G401 (cell line): ENCODE data around the gene DMRT3. TPM values are rescaled to one million over a fixed set of nuclear protein-coding genes. Genes with fewer than 3 reads are reported as not detected.

Experiments
- DNase-seq: peaks from one replicate; pipeline ENCODE4 v3.0.0-alpha.2; 2015; ENCODE audit warnings: low spot score
- in situ Hi-C: cut with HindIII; loops from 2 replicates; pipeline ENCODE4 v1.10.0; 2016; ENCODE audit warnings: low sequenced_read_pairs, mixed read lengths
- total RNA-seq: library from RNA; depleted of rRNA; stranded (reverse); fragments of >200 nt; shearing (Covaris generic); gene quantifications from 2 replicates; pipeline ENCODE4 v1.2.3, GENCODE V29; 2014; rRNA removed

DMRT3 gene, protein sequence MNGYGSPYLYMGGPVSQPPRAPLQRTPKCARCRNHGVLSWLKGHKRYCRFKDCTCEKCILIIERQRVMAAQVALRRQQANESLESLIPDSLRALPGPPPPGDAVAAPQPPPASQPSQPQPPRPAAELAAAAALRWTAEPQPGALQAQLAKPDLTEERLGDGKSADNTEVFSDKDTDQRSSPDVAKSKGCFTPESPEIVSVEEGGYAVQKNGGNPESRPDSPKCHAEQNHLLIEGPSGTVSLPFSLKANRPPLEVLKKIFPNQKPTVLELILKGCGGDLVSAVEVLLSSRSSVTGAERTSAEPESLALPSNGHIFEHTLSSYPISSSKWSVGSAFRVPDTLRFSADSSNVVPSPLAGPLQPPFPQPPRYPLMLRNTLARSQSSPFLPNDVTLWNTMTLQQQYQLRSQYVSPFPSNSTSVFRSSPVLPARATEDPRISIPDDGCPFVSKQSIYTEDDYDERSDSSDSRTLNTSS
- total RNA-seq: not detected in 2 replicates

DNA sequence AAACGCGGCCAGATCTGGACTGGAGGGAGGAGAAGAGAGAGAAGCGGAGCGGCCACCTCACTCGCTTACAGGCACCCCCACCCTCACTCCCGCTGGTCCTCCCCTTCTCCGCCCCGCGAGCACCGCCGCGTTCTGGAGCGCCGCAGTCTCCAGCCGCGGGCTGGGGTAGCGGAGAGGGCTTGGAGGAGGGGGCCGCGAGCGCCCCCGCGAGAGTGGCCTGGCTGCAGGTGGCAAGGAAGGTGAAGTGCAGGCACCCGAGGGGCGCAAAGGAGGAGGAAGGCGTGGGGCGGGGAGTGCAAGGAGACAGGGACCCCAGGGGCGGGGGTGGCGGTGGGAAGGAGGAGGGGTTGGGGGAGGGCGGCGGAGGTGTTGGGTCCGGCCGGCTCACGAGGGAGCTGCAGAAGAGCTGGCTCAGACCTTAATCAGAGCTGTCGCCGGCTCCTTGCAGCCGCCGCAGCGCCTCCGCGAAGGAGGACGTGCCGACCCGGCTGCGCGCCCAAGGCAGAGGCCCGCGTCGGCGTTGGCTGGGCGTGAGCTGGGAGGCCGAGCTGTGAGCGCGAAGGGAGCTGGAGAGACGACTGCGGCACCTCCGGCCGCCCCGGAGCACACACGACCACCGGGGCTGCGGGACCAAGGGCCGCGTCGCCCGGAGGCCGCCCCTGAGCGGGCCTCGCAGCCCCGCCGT is at the start of gene DMRT3:
DMRT3 (plus strand) TSS at position 398 of the 685 bp plus-strand sequence. CDS start 347 bp downstream, outside the sequence.
- DNase-seq: no peak
- in situ Hi-C loops: no loop called here

DNA sequence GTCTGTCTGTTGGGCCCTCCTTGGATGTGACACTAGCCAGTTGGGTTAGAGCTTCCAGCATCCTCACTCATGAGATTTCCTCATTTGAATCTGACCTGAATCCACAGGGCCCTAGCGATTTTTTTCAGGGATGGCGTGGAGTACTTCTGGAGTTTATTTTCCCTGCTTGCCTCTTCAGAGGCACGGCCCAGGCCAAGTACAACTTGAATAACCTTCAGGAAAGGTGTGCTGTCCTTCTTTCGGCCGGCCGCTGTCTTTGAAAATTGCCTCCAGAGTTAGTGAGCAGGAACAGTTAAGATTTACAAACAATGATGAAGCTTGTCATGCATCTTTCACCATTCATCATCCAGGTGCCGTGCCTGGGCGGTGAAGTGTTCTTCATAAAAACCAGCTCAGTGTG is 49.5 kb upstream of the DMRT3 start:
- DNase-seq: no peak
- in situ Hi-C loops: no loop called here

DNA sequence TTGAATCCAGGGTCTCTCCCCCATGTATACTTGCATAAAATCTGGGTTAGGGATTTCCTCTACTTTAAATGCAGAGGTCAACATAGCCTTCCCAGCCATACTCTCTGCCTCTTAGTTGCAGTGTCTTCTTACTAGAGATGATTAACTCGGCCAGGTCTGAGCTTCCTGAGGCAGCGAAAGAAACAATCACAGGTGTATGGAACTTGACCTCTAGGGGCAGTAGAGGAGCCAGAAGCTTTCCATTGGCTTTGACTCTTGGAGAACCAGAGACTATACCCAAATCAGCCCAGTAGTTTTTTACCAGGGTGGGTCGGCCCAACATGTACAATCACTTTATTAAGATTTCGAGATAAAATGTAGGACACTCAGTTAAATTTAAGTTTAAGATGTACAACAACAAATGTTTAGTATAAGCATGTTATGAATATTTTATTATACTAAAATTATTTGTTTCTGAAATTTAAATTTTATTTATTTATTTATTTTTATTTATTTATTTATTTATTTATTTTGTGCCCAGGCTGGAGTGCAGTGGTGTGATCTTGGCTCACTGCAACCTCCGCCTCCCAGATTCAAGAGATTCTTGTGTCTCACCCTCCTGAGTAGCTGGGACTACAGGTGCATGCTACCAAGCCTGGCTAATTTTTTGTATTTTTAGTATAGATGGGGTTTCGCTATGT is 48.0 kb upstream of the DMRT3 start:
- no peak for DNase-seq
- in situ Hi-C loops: no loop called here

DNA sequence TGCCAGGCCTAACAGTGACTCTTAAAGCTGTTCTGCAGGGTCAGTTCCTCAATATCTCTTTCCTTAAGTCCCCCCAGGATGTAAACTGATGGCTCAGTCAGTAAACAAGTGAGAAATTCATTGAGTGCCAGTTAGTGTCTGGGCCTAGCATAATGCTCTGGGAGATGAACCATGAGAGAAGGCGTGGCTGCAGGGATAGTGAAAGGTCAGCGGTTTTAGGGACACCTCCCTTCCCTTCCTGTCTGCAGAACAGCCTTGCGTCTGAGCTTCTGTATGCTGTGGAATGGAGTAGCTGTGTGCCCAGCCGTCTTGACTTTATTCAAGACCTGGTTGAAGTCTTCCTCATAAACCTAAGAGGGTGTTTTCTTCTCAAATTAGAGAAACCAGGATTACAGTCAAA is 46.7 kb upstream of the DMRT3 start:
- in situ Hi-C loops: no loop called here

DNA sequence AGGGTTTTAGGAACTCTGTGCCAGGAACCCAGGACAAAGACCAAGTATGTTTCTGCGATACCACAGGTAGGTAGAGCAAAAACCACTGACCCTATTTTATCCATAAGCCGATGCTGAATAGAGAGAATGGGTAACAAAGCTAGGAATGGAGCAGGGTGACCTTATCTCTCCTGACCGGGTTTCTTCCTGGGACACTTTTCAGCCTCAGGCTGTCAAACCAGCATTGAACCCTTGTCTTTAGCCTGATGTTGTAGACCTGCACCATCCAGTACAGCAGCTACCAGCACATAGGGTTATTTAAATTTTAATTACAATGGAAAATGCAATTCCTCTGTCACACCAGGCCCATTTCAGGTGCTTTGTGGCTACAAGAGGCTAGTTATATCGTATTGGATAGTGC is 43.1 kb upstream of the DMRT3 start:
- in situ Hi-C loops: no loop called here

More for the DNA sequence above, 46.7 kb upstream of the DMRT3 start:
- no peak for DNase-seq

DNA sequence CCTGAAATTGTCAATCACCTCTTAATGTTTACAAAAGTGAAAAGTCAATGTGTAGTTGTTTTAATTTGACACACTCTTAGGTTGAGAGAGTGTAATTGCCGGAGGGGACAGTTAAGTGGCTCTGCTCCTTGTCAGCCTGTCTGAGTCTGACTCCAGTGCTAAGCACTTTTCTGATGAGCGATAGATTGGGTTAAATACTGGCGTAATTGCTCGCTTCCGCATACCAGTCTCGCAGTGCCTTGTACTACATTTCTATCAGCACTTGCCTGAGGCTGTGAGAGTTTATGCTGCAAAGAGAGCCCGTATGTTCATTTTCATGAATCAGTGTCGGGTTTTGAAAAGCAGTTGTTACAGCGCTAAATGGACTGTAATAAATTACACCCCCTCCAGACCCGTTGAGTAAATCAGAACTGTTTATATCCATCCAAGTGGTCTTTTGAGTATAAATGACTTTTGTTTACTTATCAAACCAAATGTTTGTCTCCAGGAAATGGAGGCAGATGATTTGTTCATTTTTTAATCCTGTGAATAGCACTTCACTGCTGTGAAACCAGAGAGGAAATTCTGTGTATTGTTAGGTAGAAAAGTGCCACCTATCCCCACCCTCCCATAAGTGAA is 41.0 kb upstream of the DMRT3 start:
- in situ Hi-C loops: no loop called here
- no peak for DNase-seq

More for the DNA sequence above, 43.1 kb upstream of the DMRT3 start:
- DNase-seq: no peak

DNA sequence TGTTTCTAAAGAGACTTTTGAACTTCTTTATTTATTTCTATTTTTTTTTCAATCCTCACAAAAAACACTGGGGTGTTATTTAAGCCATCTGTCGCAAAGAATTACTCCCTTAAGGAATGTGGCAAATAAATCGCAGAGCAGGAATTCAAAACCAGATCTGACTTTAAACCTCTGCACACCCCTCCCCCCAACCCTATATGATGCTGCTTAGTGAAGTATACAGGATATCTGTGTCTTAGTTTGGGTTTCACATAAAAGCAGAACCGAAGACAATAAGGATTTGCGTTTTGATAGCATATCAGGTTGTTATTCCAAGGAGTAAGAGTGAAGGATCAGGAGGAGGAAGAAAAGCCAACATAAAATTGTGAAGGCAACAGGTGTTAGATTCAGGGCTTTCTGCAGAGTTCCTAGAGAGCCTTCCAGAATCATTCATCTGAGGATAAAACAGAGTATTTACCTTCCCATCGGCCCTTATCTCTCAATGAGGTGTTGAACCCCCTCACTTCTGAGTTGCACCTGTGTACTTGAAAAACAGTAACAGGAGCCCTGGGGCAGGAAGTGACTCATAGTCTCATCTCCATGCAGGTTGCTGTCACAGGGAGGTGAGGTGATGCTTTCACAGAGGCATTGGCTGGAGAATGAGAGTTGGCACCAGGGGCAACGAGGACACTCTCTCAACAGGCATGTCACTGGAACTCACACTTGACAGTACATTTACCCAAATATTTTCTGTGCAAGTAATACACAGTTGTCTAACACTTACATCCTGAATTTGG is 33.5 kb upstream of the DMRT3 start:
- no peak for DNase-seq
- in situ Hi-C loops: no loop called here

DNA sequence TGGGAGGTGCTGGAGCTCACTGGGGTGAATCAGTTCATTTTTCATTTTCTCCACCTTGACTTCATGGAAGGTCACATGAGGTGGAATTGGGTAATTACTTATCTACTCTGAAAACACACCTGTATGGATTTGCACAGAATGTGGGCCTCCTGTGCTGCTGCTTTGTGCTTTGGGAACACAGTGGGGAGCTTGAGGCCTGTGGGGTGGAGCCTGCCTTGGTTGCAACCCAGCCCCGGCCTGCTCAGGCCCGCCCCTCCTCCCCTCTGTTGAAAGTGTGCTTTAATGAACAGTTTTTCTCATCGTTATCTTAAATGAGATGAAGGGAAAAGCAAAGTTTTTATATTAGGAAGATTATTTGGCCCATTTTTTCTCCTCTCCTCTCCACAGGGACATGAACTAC is 28.5 kb upstream of the DMRT3 start:
- in situ Hi-C loops: no loop called here
- no peak for DNase-seq

DNA sequence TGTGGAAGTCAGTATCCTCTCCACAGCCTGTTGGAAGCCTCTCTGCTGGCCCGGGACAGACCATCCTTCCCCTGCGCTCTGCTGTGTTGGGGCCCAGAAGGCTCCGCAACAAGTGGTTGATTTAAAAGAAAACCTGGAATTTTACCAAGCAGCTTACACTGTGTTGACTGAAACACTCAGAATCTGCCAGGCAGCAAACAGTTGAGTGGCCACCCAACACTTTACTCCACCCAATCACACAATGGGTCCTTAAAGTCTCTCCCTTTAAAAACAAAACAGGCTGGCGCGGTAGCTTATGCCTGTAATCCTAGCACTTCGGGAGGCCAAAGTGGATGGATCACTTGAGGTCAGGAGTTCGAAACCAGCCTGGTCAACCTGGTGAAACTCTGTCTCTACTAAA is 28.0 kb upstream of the DMRT3 start:
- in situ Hi-C loops: no loop called here
- no peak for DNase-seq

DNA sequence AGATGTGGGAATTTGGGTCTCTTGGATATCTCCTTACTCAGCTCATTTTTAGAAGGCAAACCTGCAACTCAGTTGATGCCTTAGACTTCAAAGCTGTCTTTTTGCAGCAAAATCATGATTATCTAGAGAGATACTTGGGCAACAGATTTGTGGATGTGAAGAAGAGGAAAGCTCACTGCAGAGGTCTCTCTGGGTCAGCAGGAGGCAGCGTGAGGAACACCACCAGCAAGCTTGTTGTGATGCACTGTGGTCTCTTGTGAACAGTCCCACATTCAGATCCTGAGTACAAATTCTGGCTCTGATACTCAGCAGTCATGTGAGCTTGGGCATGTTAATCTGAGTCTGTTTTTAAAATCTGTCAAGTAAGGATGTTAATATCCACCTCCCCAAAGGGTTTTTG is 26.3 kb upstream of the DMRT3 start:
- in situ Hi-C loops: no loop called here

DNA sequence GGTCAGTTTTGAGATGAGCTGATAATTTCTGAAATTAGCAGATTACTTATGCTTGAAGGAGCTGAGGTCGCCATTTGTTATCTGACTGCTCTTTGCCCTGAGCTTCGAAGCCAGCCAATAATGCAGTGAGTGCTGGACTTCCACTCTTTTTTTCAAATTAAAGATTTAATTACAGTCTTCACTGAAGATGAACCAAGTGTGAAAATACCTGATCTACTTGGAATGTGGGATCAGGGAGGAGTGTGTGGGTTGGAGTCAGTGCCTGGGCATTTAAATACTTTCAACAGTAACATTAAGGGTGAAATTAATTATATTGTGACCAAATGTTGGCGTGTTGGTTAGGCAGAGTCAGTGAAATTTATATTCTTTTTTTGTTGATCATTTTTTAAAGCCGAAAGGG is 23.9 kb upstream of the DMRT3 start:
- DNase-seq: no peak
- in situ Hi-C loops: no loop called here

More for the DNA sequence above, 26.3 kb upstream of the DMRT3 start:
- no peak for DNase-seq

DNA sequence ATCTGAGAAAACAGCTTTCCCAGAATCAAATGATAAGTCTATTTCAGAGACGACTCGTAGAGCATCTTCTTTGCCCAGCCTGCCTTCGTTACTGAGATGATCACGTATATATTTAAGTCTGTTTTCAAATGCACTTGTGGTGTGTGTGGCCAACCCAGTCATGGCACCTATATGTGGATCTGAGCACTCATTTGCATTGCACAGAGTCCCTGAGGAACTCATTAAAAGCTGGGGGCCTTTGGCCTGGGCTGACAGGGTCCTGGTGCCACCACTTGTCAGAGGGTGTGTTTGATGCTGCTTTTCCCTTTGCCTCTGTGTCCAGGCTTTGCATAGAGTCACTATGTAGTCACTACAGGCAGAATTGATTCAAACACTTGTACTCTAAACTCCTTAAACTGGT is 17.4 kb upstream of the DMRT3 start:
- DNase-seq: no peak
- in situ Hi-C loops: no loop called here

DNA sequence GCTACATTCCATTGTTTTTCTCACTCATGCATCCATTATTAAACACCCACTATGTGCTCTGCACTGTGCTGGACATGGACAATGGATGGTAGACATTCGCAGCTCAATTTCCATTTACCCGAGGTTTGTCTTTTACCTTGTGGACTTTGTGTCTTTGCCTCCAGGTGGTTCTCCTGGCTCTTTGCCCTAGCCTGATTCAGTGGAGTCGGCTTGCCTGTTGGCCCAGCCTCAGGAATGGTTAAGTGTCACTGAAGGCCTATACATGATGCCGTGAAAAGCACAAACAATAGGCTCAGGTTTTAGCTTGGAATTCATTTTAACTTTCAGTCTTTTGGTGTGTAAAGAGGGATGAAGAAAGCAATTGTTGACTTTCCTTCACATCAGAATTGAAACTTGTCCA is 16.5 kb upstream of the DMRT3 start:
- no peak for DNase-seq
- in situ Hi-C loops: no loop called here

DNA sequence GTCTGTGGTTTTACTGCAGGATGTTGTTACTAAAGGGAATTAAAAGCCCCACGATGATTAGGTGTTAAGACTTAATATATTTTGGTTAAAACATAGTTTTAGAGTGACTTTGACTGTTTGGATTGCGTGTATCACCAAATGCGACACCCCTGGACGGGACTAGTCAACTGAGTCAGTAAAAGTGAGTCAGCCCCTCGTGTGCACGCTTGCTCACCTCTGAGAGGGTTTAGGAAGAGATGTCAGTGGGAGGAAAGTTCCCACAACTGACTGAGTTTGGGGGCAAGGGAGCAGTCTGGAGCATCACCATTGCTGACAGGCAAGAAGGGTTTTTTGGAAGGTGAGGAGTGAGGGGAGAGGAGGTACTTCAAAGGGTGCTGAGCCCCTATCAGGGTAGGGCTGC is 14.4 kb upstream of the DMRT3 start:
- in situ Hi-C loops: no loop called here
- no peak for DNase-seq

DNA sequence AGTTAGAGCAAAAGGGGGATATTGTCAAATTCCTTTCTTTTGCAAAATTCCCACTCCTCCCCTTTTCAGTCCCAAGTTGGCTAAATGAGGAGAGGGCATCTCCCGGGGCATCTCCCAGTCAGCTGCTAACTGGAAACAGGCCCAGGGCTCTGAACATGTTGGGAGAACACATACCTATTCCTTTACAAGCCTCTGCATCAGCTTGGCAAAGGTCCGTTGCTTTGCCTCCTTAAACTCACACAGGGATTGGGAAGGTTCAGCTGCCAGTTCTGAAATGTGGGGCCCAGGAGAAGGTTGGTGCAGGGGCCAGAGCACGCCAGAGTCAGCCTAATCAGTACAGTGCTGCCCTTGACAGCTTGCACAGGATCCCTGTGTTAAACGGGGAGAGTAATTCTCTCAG is 11.0 kb upstream of the DMRT3 start:
- DNase-seq: no peak
- in situ Hi-C loops: no loop called here

DNA sequence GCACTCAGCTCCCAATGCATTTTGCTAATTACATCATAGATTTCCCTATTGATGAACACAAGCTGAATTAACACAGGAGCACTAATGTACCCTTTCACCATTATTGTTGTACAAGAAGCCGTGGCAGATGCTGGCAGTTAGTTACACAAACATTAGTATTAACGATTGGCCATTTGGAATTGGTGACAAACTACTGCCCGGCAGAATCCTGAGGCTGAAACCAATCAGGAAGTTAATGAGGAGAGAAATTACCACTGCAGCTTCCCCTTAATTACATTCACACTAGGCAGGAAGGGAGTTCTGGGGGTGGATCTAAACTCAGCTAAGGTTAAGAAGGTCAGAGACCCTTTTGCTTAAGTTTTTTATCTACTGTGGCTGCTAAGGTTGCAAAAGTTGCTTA is 9.6 kb upstream of the DMRT3 start:
- in situ Hi-C loops: no loop called here
- DNase-seq: no peak

DNA sequence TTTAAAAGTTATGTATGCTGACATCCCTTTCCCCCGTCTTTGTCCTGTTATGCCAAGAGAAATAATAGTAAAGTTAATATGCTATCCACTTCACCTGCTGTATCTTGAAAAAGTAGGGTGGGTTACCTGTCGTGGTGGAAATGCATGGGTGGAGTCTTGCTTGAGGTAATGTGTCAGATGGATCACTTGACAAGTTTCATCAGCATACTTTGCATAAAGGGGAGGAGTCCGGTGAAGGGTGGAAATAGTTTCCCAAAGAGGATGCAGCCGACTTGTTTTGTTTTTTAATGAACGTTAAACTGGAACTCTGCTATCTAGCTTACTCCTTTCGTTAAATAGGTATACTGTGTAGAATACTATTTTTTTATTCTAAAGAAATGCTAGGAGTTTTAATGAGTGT is 9.0 kb upstream of the DMRT3 start:
- in situ Hi-C loops: no loop called here
- no peak for DNase-seq

DNA sequence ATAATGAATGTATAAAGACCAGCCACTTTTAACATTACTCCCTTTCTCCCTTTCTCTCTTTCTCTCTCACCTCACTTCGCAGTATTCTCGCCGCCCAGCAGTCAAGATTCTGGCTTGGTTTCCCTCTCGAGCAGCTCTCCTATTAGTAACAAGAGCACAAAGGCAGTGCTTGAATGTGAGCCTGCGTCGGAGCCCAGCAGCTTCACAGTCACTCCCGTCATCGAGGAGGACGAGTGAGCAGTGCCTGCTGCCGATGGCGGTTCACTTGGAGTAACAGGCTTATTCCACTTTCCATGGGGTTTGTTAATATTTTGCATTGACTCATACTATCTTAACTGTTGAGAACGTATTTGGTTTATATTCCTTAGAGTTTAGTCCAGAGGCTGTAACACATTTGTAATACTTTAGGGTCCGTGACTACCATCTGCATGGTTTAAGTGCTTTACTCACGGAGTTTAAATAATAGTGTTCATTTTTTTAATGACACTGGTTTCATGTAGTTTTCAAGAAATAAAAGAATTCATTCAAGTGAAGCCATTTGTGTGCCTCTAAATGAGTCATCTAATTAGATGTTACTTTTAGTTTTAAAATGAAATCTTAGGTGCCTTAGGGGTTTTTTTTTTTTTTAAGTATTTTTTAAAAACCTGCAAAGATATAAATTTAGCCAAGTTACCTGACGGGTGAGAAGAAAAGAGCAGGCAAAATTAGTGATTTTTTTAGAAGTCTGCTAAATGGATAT is 8.4 kb upstream of the DMRT3 start:
- in situ Hi-C loops: no loop called here
- no peak for DNase-seq
